ENCODE measurements around the gene MAP3K2. TPM values are rescaled to one million over a fixed set of nuclear protein-coding genes. Genes with fewer than 3 reads are reported as not detected.

MAP3K2 gene
- total and polyA plus RNA-seq, 2 of the 4 experiments (the other 2 are of a cell fraction), result 6.2 to 30.8 TPM

GRCh38 chr2:127308586-127309138 is 79.1 kb downstream of the MAP3K2 start:
- Histone ChIP-seq H2AFZ (replicated peaks; ENCODE audit: low read length, poor library complexity) (no peak overlapping the region), H3K14ac (replicated peaks; ENCODE audit: low read depth, low read length) (no peak overlapping the region), H3K56ac (ENCODE audit: extremely low read depth, insufficient read depth, low read length) (no peak overlapping the region), H2AK9ac (replicated peaks; ENCODE audit: low read depth, low read length, poor library complexity) (no peak overlapping the region), H3K4me3 (ENCODE audit: insufficient read depth, low read depth, low read length) (no peak overlapping the region), H3K27ac (ENCODE audit: insufficient read depth, low read length) (no peak overlapping the region), H2BK20ac (ENCODE audit: low read depth, low read length) (no peak overlapping the region), H2BK120ac (ENCODE audit: low read depth, low read length) (no peak overlapping the region), H2BK5ac (ENCODE audit: low read depth, low read length, poor library complexity, severe bottlenecking) (no peak overlapping the region), H3K18ac (ENCODE audit: low read depth, low read length) (no peak overlapping the region), H4K20me1 (ENCODE audit: insufficient read depth, low read length) (no peaks in the 10 kb centered on the region), H3K9ac (ENCODE audit: low read depth, low read length) (no peak overlapping the region), H4K5ac (ENCODE audit: low read depth, low read length) (no peak overlapping the region), H2BK15ac (ENCODE audit: low read depth, low read length) (no peak overlapping the region), H3K23ac (ENCODE audit: low read depth, low read length) (no peak overlapping the region), H3K9me1 (ENCODE audit: insufficient read depth, low read length) (no peaks in the 10 kb centered on the region), H3K4me2 (ENCODE audit: low read depth, low read length) (no peak overlapping the region), H3K9me3 (ENCODE audit: control insufficient read depth, insufficient read depth, low read length) (no peaks in the 10 kb centered on the region), H3K27me3 (ENCODE audit: control insufficient read depth, insufficient read depth, low read length) (no peaks in the 10 kb centered on the region), H3K4me1 (ENCODE audit: control insufficient read depth, insufficient read depth, low read length) (no peaks in the 10 kb centered on the region), H3K4ac (ENCODE audit: low read depth, low read length) (no peak overlapping the region), H3K79me1 (ENCODE audit: low read depth in 1 of 2, low read length in 2 of 2) (0 out of 4 replicates have a peak, but pooled peaks cover 0 to 9% of the 10 kb centered on the region in 2 experiments), H4K8ac (ENCODE audit: low read depth in 2 of 2, low read length in 2 of 2) (no peak overlapping the region), H3K36me3 (ENCODE audit: control insufficient read depth, insufficient read depth, low read length) (peaks cover 20% of the 10 kb centered on the region), H4K91ac (ENCODE audit: insufficient read depth, low read depth, low read length) (no peak overlapping the region), H2AK5ac (ENCODE audit: low read depth, low read length) (no peak overlapping the region)
- ChIA-PET CTCF (no interaction called here), POLR2A (ENCODE audit: unreplicated experiment) (no interaction called here)
- intact Hi-C loops (cut with micrococcal nuclease), result no loop called here
- in situ Hi-C loops (cut with MboI; ENCODE audit: low sequenced_read_pairs), result no loop called here
- ATAC-seq (ENCODE audit: low read depth) (no peak), DNase-seq (no peak)
- no TSS peak for BruUV-seq (replicated peaks)
- 100% methylated on average over 2 of the region's 7 CpGs; no CpG with 5 or more reads in 1 of the 2 experiments for WGBS, 2 experiments (ENCODE audit: extremely low coverage in 2 of 2, insufficient read length in 1 of 2)
- dilution Hi-C loops (cut with HindIII; ENCODE audit: low sequenced_read_pairs, unreplicated experiment), result no loop called here
- no peak for TF ChIP-seq SMC3 (IDR thresholded peaks at IDR 0.05; ENCODE audit: low read depth, low read length)
- TF ChIP-seq USF2 (IDR thresholded peaks at IDR 0.05; ENCODE audit: low read depth, low read length), result no peak
- no peak for TF ChIP-seq RCOR1 (IDR thresholded peaks at IDR 0.05; ENCODE audit: insufficient replicate concordance, low read length)
- TF ChIP-seq, protein P1, sequence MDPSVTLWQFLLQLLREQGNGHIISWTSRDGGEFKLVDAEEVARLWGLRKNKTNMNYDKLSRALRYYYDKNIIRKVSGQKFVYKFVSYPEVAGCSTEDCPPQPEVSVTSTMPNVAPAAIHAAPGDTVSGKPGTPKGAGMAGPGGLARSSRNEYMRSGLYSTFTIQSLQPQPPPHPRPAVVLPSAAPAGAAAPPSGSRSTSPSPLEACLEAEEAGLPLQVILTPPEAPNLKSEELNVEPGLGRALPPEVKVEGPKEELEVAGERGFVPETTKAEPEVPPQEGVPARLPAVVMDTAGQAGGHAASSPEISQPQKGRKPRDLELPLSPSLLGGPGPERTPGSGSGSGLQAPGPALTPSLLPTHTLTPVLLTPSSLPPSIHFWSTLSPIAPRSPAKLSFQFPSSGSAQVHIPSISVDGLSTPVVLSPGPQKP (IDR thresholded peaks at IDR 0.05; ENCODE audit: borderline replicate concordance, low read depth, low read length), result no peak
- TF ChIP-seq, protein P2, sequence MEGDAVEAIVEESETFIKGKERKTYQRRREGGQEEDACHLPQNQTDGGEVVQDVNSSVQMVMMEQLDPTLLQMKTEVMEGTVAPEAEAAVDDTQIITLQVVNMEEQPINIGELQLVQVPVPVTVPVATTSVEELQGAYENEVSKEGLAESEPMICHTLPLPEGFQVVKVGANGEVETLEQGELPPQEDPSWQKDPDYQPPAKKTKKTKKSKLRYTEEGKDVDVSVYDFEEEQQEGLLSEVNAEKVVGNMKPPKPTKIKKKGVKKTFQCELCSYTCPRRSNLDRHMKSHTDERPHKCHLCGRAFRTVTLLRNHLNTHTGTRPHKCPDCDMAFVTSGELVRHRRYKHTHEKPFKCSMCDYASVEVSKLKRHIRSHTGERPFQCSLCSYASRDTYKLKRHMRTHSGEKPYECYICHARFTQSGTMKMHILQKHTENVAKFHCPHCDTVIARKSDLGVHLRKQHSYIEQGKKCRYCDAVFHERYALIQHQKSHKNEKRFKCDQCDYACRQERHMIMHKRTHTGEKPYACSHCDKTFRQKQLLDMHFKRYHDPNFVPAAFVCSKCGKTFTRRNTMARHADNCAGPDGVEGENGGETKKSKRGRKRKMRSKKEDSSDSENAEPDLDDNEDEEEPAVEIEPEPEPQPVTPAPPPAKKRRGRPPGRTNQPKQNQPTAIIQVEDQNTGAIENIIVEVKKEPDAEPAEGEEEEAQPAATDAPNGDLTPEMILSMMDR (conservative IDR thresholded peaks at IDR 0.05; ENCODE audit: low read depth, low read length), result no peak
- no peak for TF ChIP-seq MAFK (IDR thresholded peaks at IDR 0.05; ENCODE audit: low read depth, low read length)
- no peak for TF ChIP-seq POLR2A (IDR thresholded peaks at IDR 0.05; ENCODE audit: low read depth, low read length)
- TF ChIP-seq MAZ (IDR thresholded peaks at IDR 0.05; ENCODE audit: borderline replicate concordance, low read depth, low read length), result no peak
- TF ChIP-seq MXI1 (IDR thresholded peaks at IDR 0.05; ENCODE audit: borderline replicate concordance, low read depth, low read length), result no peak
- TF ChIP-seq RFX5 (IDR thresholded peaks at IDR 0.05; ENCODE audit: low read depth, low read length), result no peak
